Brain microvascular endothelial cell (primary cell): ENCODE results near the gene LIFR.

Source experiments
- DNase-seq: peaks from one replicate; pipeline ENCODE4 v3.0.0-alpha.2; 2020
- H3K27ac ChIP-seq: fragments of 250-450 bp; sonication (Bioruptor Pico); 2 replicates; pipeline ENCODE4 v1.5.1; 2020; ENCODE audit warnings: mild to moderate bottlenecking, moderate library complexity
- H3K27me3 ChIP-seq: fragments of 250-450 bp; sonication (Bioruptor Pico); replicated peaks from 2 replicates; pipeline ENCODE4 v1.5.1; 2020; ENCODE audit warnings: mild to moderate bottlenecking
- H3K36me3 ChIP-seq: fragments of 250-450 bp; sonication (Bioruptor Pico); replicated peaks from 2 replicates; pipeline ENCODE4 v1.5.1; 2020; ENCODE audit warnings: mild to moderate bottlenecking
- H3K4me3 ChIP-seq: 2 replicates; pipeline ENCODE4 v1.5.1; 2011; ENCODE audit warnings: low read depth, mild to moderate bottlenecking, control low read depth, low read length, moderate library complexity
- in situ Hi-C: cut with HindIII; loops from 2 replicates; pipeline ENCODE4 v1.10.0; 2017; ENCODE audit warnings: low sequenced_read_pairs, low pct_ligation_motif_present
- TF ChIP-seq, protein P1 (sequence below): IDR thresholded peaks from 2 replicates; pipeline ENCODE4 v1.5.1; 2011; ENCODE audit warnings: low read depth, mild to moderate bottlenecking, moderate library complexity, low read length, control low read depth, inconsistent platforms; ENCODE audit errors: missing control alignments

Gene LIFR

DNA sequence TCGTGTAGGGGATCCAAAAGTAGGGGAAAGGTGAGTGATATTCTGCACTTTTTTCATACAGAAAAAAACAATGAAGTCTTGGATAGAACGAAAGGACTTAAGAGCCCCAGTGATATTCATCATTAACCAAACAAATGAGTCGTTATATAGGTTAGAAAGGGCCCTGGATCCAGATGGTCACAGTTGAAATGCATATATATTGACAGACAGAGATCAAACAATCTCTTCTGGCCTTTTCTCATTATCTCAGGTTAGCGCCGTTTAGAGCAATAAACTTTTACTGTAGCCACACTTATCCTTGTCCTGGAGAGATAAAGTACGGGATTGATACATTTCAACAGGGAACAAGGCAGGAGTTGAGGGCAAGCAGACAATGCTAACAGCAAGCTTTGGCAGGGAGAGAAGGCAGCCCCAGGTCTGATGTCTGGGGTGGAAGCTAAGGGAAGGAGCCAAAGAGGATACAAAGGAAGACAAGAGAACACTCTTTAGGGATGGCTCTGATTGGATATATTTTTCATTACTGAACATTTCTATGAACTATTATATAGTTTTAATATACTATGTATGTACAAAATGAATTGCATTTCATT, 77.0 kb downstream of the LIFR start:
- Histone ChIP-seq H3K27me3 (no peaks in the 10 kb centered on the region), H3K36me3 (peaks cover 5% of the 10 kb centered on the region), H3K27ac (no peak overlapping the region), H3K4me3 (no peak overlapping the region)
- no peak for DNase-seq
- TF ChIP-seq, protein P1, sequence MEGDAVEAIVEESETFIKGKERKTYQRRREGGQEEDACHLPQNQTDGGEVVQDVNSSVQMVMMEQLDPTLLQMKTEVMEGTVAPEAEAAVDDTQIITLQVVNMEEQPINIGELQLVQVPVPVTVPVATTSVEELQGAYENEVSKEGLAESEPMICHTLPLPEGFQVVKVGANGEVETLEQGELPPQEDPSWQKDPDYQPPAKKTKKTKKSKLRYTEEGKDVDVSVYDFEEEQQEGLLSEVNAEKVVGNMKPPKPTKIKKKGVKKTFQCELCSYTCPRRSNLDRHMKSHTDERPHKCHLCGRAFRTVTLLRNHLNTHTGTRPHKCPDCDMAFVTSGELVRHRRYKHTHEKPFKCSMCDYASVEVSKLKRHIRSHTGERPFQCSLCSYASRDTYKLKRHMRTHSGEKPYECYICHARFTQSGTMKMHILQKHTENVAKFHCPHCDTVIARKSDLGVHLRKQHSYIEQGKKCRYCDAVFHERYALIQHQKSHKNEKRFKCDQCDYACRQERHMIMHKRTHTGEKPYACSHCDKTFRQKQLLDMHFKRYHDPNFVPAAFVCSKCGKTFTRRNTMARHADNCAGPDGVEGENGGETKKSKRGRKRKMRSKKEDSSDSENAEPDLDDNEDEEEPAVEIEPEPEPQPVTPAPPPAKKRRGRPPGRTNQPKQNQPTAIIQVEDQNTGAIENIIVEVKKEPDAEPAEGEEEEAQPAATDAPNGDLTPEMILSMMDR: no peak
- in situ Hi-C loops: no loop called here

DNA sequence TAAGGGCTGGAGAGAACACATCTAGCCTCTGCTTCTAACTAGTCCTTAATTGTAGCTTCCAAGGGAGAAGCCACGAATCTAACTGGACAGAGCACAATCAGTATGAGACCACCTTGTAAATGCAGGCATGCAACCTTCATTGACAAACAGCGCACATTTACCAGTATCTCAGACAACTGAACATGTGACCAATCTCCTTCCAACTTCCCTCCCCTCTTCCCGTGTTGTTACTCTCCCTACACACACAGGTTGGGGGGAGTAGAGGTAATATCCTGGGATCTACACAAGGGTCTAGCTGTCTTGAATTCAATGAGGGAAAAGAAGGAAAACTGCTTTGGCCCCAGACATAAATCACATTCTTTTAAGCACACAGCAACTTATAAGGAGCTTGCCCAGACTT, 77.6 kb downstream of the LIFR start:
- TF ChIP-seq, protein P1: no peak
- Histone ChIP-seq H3K36me3 (peaks cover 5% of the 10 kb centered on the region), H3K27ac (no peak overlapping the region), H3K27me3 (no peaks in the 10 kb centered on the region), H3K4me3 (no peak overlapping the region)
- in situ Hi-C loops: no loop called here
- DNase-seq: no peak

DNA sequence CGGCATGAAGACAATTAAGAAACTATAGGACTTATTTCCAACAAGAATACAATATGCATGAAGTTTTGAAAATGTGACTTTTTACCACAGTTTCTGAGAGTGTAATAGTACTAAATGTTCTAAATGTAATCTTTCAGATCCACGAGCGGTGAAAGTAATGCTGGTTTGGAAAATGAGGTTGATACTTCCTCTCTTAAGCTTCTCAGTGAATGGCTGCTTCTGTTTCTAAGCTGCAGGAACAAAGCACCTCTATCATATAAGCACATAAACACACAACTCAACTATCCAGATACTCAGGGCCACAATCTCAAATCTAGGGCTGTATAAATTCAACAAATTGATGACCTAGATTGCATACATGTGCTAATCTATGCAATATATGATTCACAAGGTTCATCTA, 78.3 kb downstream of the LIFR start:
- TF ChIP-seq, protein P1: no peak
- no peaks in the 10 kb centered on the region for H3K27me3 ChIP-seq
- in situ Hi-C loops: no loop called here
- DNase-seq: no peak
- peaks cover 5% of the 10 kb centered on the region for H3K36me3 ChIP-seq
- H3K27ac ChIP-seq: no peak overlapping the region
- no peak overlapping the region for H3K4me3 ChIP-seq

DNA sequence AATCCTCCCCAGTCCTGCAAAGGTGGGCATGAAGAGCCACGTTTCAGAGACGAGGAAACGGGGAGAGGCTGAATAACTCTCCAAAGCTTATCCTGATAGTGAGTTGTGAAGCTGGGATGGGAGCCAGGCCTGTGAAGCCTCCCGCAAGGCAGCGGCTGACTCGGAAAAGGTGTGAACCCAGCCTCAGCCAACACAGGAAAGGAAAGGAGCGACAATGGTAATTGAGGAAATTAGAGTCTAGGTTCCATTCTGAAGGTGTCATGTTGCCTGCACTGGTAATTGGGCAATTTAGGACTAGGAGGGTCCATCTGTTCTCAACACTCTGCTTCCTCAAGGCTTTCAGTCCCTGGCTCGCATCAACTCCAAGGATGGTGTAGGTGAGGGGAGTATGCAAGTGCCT, 83.4 kb downstream of the LIFR start:
- in situ Hi-C loops: no loop called here

DNA sequence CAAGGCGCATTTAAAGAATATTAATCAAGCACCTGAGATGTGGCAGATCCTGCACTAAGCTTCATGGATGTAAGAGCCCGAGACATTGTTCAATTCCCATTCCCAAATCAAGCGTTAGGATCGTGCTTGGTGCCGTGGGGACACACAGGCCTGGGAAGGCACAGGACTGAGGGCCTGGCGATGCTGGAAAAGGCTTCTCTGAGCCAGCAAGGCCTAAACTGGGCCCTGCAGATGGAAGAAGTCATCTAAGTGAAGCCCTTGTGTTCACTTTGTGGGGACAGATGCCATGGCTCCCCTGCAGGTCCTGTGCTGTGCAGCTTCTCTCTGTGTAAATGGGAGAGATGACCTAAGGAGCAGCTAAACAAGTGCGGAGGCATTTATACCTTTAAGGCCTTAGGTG, 83.9 kb downstream of the LIFR start:
- TF ChIP-seq, protein P1: no peak
- no peaks in the 10 kb centered on the region for H3K36me3 ChIP-seq
- no peak overlapping the region for H3K4me3 ChIP-seq
- no peak overlapping the region for H3K27ac ChIP-seq
- no peak for DNase-seq
- no peaks in the 10 kb centered on the region for H3K27me3 ChIP-seq
- in situ Hi-C loops: no loop called here

More for the DNA sequence above, 83.4 kb downstream of the LIFR start:
- no peak overlapping the region for H3K4me3 ChIP-seq
- H3K36me3 ChIP-seq: no peaks in the 10 kb centered on the region
- TF ChIP-seq, protein P1: no peak
- no peak overlapping the region for H3K27ac ChIP-seq
- no peak for DNase-seq
- no peaks in the 10 kb centered on the region for H3K27me3 ChIP-seq

DNA sequence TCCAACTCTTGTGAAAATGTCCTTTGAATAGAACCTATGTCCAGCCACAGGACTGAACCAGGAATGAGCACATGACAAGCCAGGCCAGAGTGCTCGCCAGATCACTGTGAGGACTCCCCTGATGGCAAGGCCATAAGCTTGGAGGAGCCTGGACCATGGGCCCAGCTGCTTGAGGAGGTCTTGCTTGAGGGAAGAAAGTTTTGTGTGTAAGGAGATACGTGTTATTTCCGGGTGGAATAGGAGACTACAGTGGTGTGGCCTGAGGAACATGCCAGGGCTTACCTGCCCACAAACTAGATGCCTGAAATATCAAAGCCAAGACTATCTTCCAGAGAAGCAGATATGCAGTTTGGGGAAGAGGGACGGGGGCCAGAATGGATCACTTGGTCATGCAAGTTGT, 84.7 kb downstream of the LIFR start:
- Histone ChIP-seq H3K4me3 (no peak overlapping the region), H3K27me3 (no peaks in the 10 kb centered on the region), H3K36me3 (no peaks in the 10 kb centered on the region), H3K27ac (no peak overlapping the region)
- TF ChIP-seq, protein P1: no peak
- no peak for DNase-seq
- in situ Hi-C loops: no loop called here
